Inflammatory macrophage (primary cell): ENCODE results near the gene FBP1.
"Not testable (repeated sequence)": the region's sequence is repeated elsewhere in the genome, so short reads cannot be mapped to it uniquely, and the experiment has no call there.

Experiments
- DNase-seq, 2 donors: peaks; one replicate each; pipeline ENCODE4 v3.0.0-alpha.2; 2020 to 2022

FBP1 gene

GRCh38 chr9:94568972-94569712 lies 70.2 kb downstream of the FBP1 start:
- no peak for DNase-seq

GRCh38 chr9:94568250-94568889 lies 70.9 kb downstream of the FBP1 start:
- DNase-seq = no peak

- DNase-seq = no peak
These were observed 72.0 kb downstream of the FBP1 start for GRCh38 chr9:94567271-94567670.

GRCh38 chr9:94566550-94566949 lies 72.8 kb downstream of the FBP1 start:
- DNase-seq = no peak

GRCh38 chr9:94564279-94564678 lies 75.0 kb downstream of the FBP1 start:
- not testable (repeated sequence) for DNase-seq

- peak in 1 of 2 donors; percentile 4 for DNase-seq
These were observed 75.8 kb downstream of the FBP1 start for GRCh38 chr9:94563548-94563947.

- peak in 1 of 2 donors; percentile 22 for DNase-seq
These were observed 79.1 kb downstream of the FBP1 start for GRCh38 chr9:94560237-94560636.

- DNase-seq = peak; percentile 50 to 51
These were observed 81.9 kb downstream of the FBP1 start for GRCh38 chr9:94557376-94557775.

- DNase-seq = peak; percentile 27 to 76
These were observed 84.6 kb downstream of the FBP1 start, which contains the start of gene PCAT7 for GRCh38 chr9:94554439-94555331. PCAT7 (plus strand) TSS chr9:94555083.

GRCh38 chr9:94554078-94554438 lies 85.3 kb downstream of the FBP1 start:
- no peak for DNase-seq
